Hepatocyte (in vitro differentiated cells): ENCODE results near the gene ZHX3. TPM values are rescaled to one million over a fixed set of nuclear protein-coding genes. Genes with fewer than 3 reads are reported as not detected.

Experiments used
- DNase-seq: peaks from one replicate; pipeline ENCODE4 v3.0.0-alpha.2; 2016; ENCODE audit warnings: low spot score
- H2AFZ ChIP-seq: fragments of 200-600 bp; sonication (generic); 2 replicates; pipeline ENCODE4 v1.6.0; 2016; ENCODE audit warnings: antibody characterized with exemption, mild to moderate bottlenecking
- H3K27ac ChIP-seq: fragments of 200-600 bp; sonication (generic); 2 replicates; pipeline ENCODE4 v1.5.1; 2016; ENCODE audit warnings: mild to moderate bottlenecking
- H3K27me3 ChIP-seq: fragments of 200-600 bp; sonication (generic); 2 replicates; pipeline ENCODE4 v1.6.1; 2016
- H3K36me3 ChIP-seq: fragments of 200-600 bp; sonication (generic); replicated peaks from 2 replicates; pipeline ENCODE4 v1.5.1; 2016; ENCODE audit warnings: low read depth; ENCODE audit not compliant: insufficient read depth
- H3K4me1 ChIP-seq: fragments of 200-600 bp; sonication (generic); 2 replicates; pipeline ENCODE4 v1.5.1; 2016; ENCODE audit warnings: mild to moderate bottlenecking, moderate library complexity; ENCODE audit not compliant: insufficient read depth
- H3K4me2 ChIP-seq: fragments of 200-600 bp; sonication (generic); 2 replicates; pipeline ENCODE4 v1.6.0; 2016
- H3K4me3 ChIP-seq: fragments of 200-600 bp; sonication (generic); 2 replicates; pipeline ENCODE4 v1.5.1; 2016; ENCODE audit warnings: mild to moderate bottlenecking
- H3K79me2 ChIP-seq: fragments of 200-600 bp; sonication (generic); 2 replicates; pipeline ENCODE4 v1.6.0; 2017; ENCODE audit warnings: mild to moderate bottlenecking
- H3K9me2 ChIP-seq: fragments of 200-600 bp; sonication (generic); replicated peaks from 2 replicates; pipeline ENCODE4 v1.6.0; 2017; ENCODE audit warnings: mild to moderate bottlenecking; ENCODE audit not compliant: insufficient read depth
- H3K9me3 ChIP-seq: fragments of 200-600 bp; sonication (generic); 2 replicates; pipeline ENCODE4 v1.5.1; 2016; ENCODE audit warnings: low read depth, mild to moderate bottlenecking
- H4K20me1 ChIP-seq: fragments of 200-600 bp; sonication (generic); 2 replicates; pipeline ENCODE4 v1.6.0; 2016; ENCODE audit warnings: mild to moderate bottlenecking; ENCODE audit not compliant: insufficient read depth, poor library complexity, severe bottlenecking
- CTCF ChIP-seq: fragments of 200-600 bp; sonication (generic); IDR thresholded peaks from 2 replicates; pipeline ENCODE4 v1.5.1; 2016; ENCODE audit warnings: antibody characterized with exemption, mild to moderate bottlenecking; ENCODE audit not compliant: poor library complexity
- EZH2 ChIP-seq: fragments of 200-600 bp; sonication (generic); IDR thresholded peaks from 2 replicates; pipeline ENCODE4 v1.6.1; 2016; ENCODE audit warnings: antibody characterized with exemption, mild to moderate bottlenecking, borderline replicate concordance
- EZH2phosphoT487 ChIP-seq: fragments of 200-600 bp; sonication (generic); IDR thresholded peaks from one replicate; pipeline ENCODE4 v1.6.1; 2018; ENCODE audit warnings: antibody characterized with exemption, mild to moderate bottlenecking, low read depth, moderate library complexity; ENCODE audit not compliant: unreplicated experiment, severe bottlenecking
- WGBS: methylation state at CpG from one replicate; pipeline ENCODE4 v1.1.6; 2016; ENCODE audit warnings: low lambda C conversion rate; ENCODE audit errors: missing lambda C conversion rate; 5-methylcytosine and 5-hydroxymethylcytosine counted together
- polyA plus RNA-seq: library from polyadenylated mRNA; unstranded; fragments of >200 nt; fragmentation: Nextera tagmentation; extraction: Ambion mirVana; gene quantifications from 2 replicates; pipeline ENCODE4 v1.2.1, GENCODE V29; 2016
- total RNA-seq: library from RNA; depleted of rRNA; stranded (reverse); fragments of >200 nt; gene quantifications from 2 replicates; pipeline ENCODE4 v1.2.3, GENCODE V29; 2014

ZHX3 gene
- total and polyA plus RNA-seq, 2 experiments from 2014 or later: 15.0 to 19.7 TPM

DNA sequence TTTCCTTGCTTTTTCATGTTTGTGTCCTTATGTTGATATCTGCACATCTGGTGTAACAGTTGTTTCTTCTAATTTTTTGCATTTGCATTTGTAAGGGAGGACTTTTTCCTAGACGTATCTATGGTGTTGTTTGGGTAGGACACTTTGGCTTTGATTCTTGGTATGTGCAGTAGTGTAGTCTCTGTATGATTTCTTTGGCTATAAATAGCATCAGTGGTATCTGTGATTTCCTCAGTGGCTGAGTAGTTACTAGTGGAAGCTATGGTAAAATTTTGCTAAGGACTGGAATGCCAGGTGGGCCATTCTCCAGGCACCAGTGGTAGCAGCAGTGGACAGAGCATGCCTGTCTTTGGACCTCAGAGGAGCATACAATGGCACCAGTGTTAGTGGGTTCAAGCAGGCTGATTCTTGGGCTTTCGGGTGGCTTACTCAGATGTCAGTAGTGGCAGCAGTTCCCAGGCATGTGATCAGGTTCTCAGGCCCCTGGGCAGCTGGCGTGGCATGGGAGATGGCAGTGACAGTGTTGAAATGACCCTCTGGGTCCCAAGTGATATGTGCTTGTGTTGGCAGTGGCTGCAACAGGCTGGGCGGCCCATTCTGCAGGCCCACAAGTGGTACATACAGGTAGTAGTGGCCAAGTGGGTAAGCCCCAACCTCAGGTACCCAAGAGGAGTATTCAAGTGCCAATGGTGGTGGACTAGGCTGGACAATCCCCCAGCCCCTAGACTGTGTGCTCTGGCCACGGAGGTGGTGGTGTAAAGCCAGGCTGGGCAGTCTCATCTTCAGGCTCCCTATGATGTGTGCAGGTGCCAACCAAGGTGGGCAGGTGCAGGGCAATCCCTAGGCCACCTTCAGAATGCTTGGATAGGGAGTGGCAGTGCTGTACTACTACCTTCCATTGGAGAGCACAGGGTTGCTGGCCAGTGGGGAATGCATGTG is 125.7 kb downstream of the ZHX3 start:
- H3K36me3 ChIP-seq: no peaks in the 10 kb centered on the region
- WGBS: 93% methylated on average over 5 of the region's 5 CpGs
- no peak for DNase-seq
- H3K27ac ChIP-seq: no peak overlapping the region
- H4K20me1 ChIP-seq: no peaks in the 10 kb centered on the region
- H3K27me3 ChIP-seq: no peaks in the 10 kb centered on the region
- H3K9me2 ChIP-seq: no peaks in the 10 kb centered on the region
- TF ChIP-seq EZH2 (no peak), EZH2phosphoT487 (no peak), CTCF (no peak)
- no peak overlapping the region for H2AFZ ChIP-seq
- H3K4me2 ChIP-seq: no peak overlapping the region
- H3K79me2 ChIP-seq: no peaks in the 10 kb centered on the region
- H3K4me3 ChIP-seq: no peak overlapping the region
- no peaks in the 10 kb centered on the region for H3K4me1 ChIP-seq
- H3K9me3 ChIP-seq: peaks cover 5% of the 10 kb centered on the region

DNA sequence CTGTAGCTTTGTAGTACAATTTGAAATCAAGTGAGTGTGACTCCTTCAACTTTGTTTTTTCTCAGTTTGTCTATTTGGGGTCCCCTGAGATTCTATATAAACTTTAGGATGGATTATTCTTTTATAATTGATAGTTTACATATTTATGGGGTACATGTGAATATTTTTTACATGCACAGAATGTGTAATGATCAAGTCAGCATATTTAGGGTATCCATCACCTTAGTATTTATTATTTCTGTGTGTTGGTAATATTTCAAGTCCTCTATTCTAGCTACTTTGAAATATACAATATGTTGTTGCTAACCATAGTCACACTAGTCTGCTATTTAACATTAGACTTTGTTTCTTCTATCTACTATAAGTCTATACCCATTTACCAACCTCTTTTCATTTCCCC is 129.9 kb downstream of the ZHX3 start:
- DNase-seq: no peak
- no peaks in the 10 kb centered on the region for H3K9me2 ChIP-seq
- no peaks in the 10 kb centered on the region for H3K36me3 ChIP-seq
- H4K20me1 ChIP-seq: no peaks in the 10 kb centered on the region
- no peak overlapping the region for H2AFZ ChIP-seq
- TF ChIP-seq EZH2phosphoT487: no peak
- TF ChIP-seq EZH2: no peak
- no peak for TF ChIP-seq CTCF
- H3K4me1 ChIP-seq: no peaks in the 10 kb centered on the region
- H3K27ac ChIP-seq: no peak overlapping the region
- peaks cover 5% of the 10 kb centered on the region for H3K9me3 ChIP-seq
- H3K4me3 ChIP-seq: no peak overlapping the region
- H3K79me2 ChIP-seq: no peaks in the 10 kb centered on the region
- H3K4me2 ChIP-seq: no peak overlapping the region
- no peaks in the 10 kb centered on the region for H3K27me3 ChIP-seq

- Histone ChIP-seq H3K4me3 (no peak overlapping the region), H3K36me3 (no peaks in the 10 kb centered on the region), H3K9me2 (no peaks in the 10 kb centered on the region), H3K27ac (no peak overlapping the region), H3K4me1 (no peaks in the 10 kb centered on the region), H3K27me3 (no peaks in the 10 kb centered on the region), H3K9me3 (peaks cover 3% of the 10 kb centered on the region), H3K79me2 (no peaks in the 10 kb centered on the region), H2AFZ (no peak overlapping the region), H3K4me2 (no peak overlapping the region), H4K20me1 (no peaks in the 10 kb centered on the region)
- 96% methylated on average over 11 of the region's 11 CpGs for WGBS
- TF ChIP-seq EZH2: no peak
- TF ChIP-seq EZH2phosphoT487: no peak
- TF ChIP-seq CTCF: no peak
- DNase-seq: peak; percentile 1
Measured at GRCh38 chr20:41185013-41185757, 132.3 kb downstream of the ZHX3 start.
